ENCODE data around the gene ANKH.

The ANKH gene

GRCh38 chr5:14655146-14655741, 216.3 kb downstream of the ANKH start:
- Histone ChIP-seq H3K4me3 (ENCODE audit: low read depth, low read length) (no peak overlapping the region), H3K27me3 (ENCODE audit: insufficient read depth, low read length) (peaks cover 14% of the 10 kb centered on the region; the same call in 1 of the 2 replicates), H3K79me2 (ENCODE audit: control insufficient read depth, insufficient read depth, low read length, unreplicated experiment) (no peaks in the 10 kb centered on the region), H2AFZ (ENCODE audit: low read length, unreplicated experiment) (no peak overlapping the region), H3K4me1 (ENCODE audit: control insufficient read depth, insufficient read depth, low read length, unreplicated experiment) (peaks cover 8% of the 10 kb centered on the region), H3K36me3 (ENCODE audit: insufficient read depth, low read length) (no peaks in the 10 kb centered on the region), H3K27ac (ENCODE audit: low read depth, low read length) (no peak overlapping the region)

All from ACC112 (cell line).